Loucy (cell line): ENCODE data around the gene PGC.

Experiments
- CTCF ChIP-seq: fragments of 200-600 bp; sonication (generic); conservative IDR thresholded peaks from 2 replicates; pipeline ENCODE4 v1.5.1; 2014; ENCODE audit warnings: mild to moderate bottlenecking, antibody characterized with exemption, low read length
- EZH2phosphoT487 ChIP-seq: fragments of 200-600 bp; IDR thresholded peaks from 2 replicates; pipeline ENCODE4 v1.6.1; 2018; ENCODE audit warnings: antibody characterized with exemption, mild to moderate bottlenecking, moderate library complexity, borderline replicate concordance

GRCh38 chr6:41790045-41790444 lies 42.8 kb upstream of the PGC start:
- no peak for TF ChIP-seq CTCF
- no peak for TF ChIP-seq EZH2phosphoT487
